HEK293 (cell line): Measurements from ENCODE around the gene MYH15.

Experiments used
- CTCF ChIP-seq: fragments of 450-650 bp; formaldehyde crosslinking; IDR thresholded peaks from 2 replicates; pipeline ENCODE4 v1.5.1; 2016; ENCODE audit warnings: missing biosample characterization, missing genetic modification characterization
- ELK4 ChIP-seq: IDR thresholded peaks from 2 replicates; pipeline ENCODE4 v1.6.1; 2011; ENCODE audit warnings: mild to moderate bottlenecking, low read depth, low read length, borderline replicate concordance
- INSM2 ChIP-seq: fragments of 450-650 bp; formaldehyde crosslinking; IDR thresholded peaks from 2 replicates; pipeline ENCODE4 v1.5.1; 2016; ENCODE audit warnings: missing biosample characterization, missing genetic modification characterization
- SP2 ChIP-seq: fragments of 450-650 bp; formaldehyde crosslinking; IDR thresholded peaks from 2 replicates; pipeline ENCODE4 v1.5.1; 2016; ENCODE audit warnings: missing biosample characterization, missing genetic modification characterization
- ZBTB26 ChIP-seq: fragments of 450-650 bp; formaldehyde crosslinking; optimal IDR thresholded peaks from 2 replicates; pipeline ENCODE3; 2016; ENCODE audit warnings: missing biosample characterization, mild to moderate bottlenecking, missing genetic modification characterization
- ZFP37 ChIP-seq: fragments of 450-650 bp; formaldehyde crosslinking; IDR thresholded peaks from 2 replicates; pipeline ENCODE4 v1.5.1; 2016; ENCODE audit warnings: missing biosample characterization, missing genetic modification characterization
- ZNF157 ChIP-seq: fragments of 450-650 bp; formaldehyde crosslinking; IDR thresholded peaks from 2 replicates; pipeline ENCODE4 v1.5.1; 2016; ENCODE audit warnings: missing biosample characterization, missing genetic modification characterization
- ZNF274 ChIP-seq, 2 experiments: fragments of 200-500 bp in 1 of 2; fragments of 450-650 bp in 1 of 2; sonication (Bioruptor generic) in 1 of 2; formaldehyde crosslinking in 1 of 2; IDR thresholded peaks; 2 replicates each; pipeline versions ENCODE4 v1.5.1 to v1.6.1; 2014 to 2016; ENCODE audit warnings: borderline replicate concordance in 1 of 2, inconsistent platforms in 1 of 2, low read length in 1 of 2, missing biosample characterization in 1 of 2, missing genetic modification characterization in 1 of 2

- TF ChIP-seq ZNF274 (IDR thresholded peaks at IDR 0.05; ENCODE audit: low read length) (no peak), ZNF274 (tag by site-specific recombination; IDR thresholded peaks at IDR 0.05; ENCODE audit: borderline replicate concordance) (no peak), CTCF (no peak), INSM2 (tag by site-specific recombination) (no peak), ZFP37 (tag by site-specific recombination) (no peak), ZNF157 (tag by site-specific recombination) (no peak), SP2 (tag by site-specific recombination) (no peak), ELK4 (no peak), ZBTB26 (tag by site-specific recombination) (no peak)
Measured at GRCh38 chr3:108412121-108412750, 98.2 kb downstream of the MYH15 start.
